Chondrocyte (in vitro differentiated cells): Measurements from ENCODE around the gene DPP10. TPM values are rescaled to one million over a fixed set of nuclear protein-coding genes. Genes with fewer than 3 reads are reported as not detected.

Source experiments
- DNase-seq: peaks from one replicate; pipeline ENCODE4 v3.0.0; 2021; ENCODE audit warnings: mixed read lengths, low spot score
- H3K27ac Mint-ChIP-seq: one replicate; pipeline ENCODE4 v1.8.0; 2021; ENCODE audit warnings: mild to moderate bottlenecking, moderate library complexity, mixed read lengths; ENCODE audit not compliant: unreplicated experiment
- H3K27me3 Mint-ChIP-seq: 2 replicates; pipeline ENCODE4 v1.8.0; 2021; ENCODE audit warnings: low read depth, mixed read lengths
- H3K36me3 Mint-ChIP-seq: 2 replicates; pipeline ENCODE4 v1.8.0; 2021; ENCODE audit warnings: low read depth, mixed read lengths
- H3K4me1 Mint-ChIP-seq: 2 replicates; pipeline ENCODE4 v1.8.0; 2021; ENCODE audit warnings: low read depth, mild to moderate bottlenecking, mixed read lengths
- H3K4me3 Mint-ChIP-seq: one replicate; pipeline ENCODE4 v1.8.0; 2021; ENCODE audit warnings: mild to moderate bottlenecking, moderate library complexity, mixed read lengths; ENCODE audit not compliant: unreplicated experiment
- H3K9me3 Mint-ChIP-seq: 2 replicates; pipeline ENCODE4 v1.8.0; 2021; ENCODE audit warnings: low read depth, mixed read lengths
- CTCF ChIP-seq: fragments of 200-600 bp; sonication (generic); IDR thresholded peaks from 2 replicates; pipeline ENCODE4 v1.5.0; 2021; ENCODE audit warnings: antibody characterized with exemption, mild to moderate bottlenecking, moderate library complexity
- total RNA-seq: library from RNA; stranded (reverse); gene quantifications from 3 replicates; pipeline ENCODE4 v1.2.1, GENCODE V29; 2021

DPP10 gene
- total RNA-seq, 1 donor from 2014 or later: not detected

GRCh38 chr2:114797942-114798341 lies 355.5 kb downstream of the DPP10 start:
- H3K27ac Mint-ChIP-seq: no peak overlapping the region
- H3K36me3 Mint-ChIP-seq: no peaks in the 10 kb centered on the region
- no peaks in the 10 kb centered on the region for H3K4me1 Mint-ChIP-seq
- no peak for DNase-seq
- H3K27me3 Mint-ChIP-seq: no peaks in the 10 kb centered on the region
- TF ChIP-seq CTCF: no peak
- H3K9me3 Mint-ChIP-seq: no peaks in the 10 kb centered on the region
- no peak overlapping the region for H3K4me3 Mint-ChIP-seq

- no peak overlapping the region for H3K27ac Mint-ChIP-seq
- H3K4me1 Mint-ChIP-seq: no peaks in the 10 kb centered on the region
- no peak for TF ChIP-seq CTCF
- no peaks in the 10 kb centered on the region for H3K36me3 Mint-ChIP-seq
- no peak overlapping the region for H3K4me3 Mint-ChIP-seq
- peaks cover 7% of the 10 kb centered on the region for H3K9me3 Mint-ChIP-seq
- DNase-seq: no peak
- no peaks in the 10 kb centered on the region for H3K27me3 Mint-ChIP-seq
Observed at GRCh38 chr2:114800371-114800770, 357.9 kb downstream of the DPP10 start.

DNA sequence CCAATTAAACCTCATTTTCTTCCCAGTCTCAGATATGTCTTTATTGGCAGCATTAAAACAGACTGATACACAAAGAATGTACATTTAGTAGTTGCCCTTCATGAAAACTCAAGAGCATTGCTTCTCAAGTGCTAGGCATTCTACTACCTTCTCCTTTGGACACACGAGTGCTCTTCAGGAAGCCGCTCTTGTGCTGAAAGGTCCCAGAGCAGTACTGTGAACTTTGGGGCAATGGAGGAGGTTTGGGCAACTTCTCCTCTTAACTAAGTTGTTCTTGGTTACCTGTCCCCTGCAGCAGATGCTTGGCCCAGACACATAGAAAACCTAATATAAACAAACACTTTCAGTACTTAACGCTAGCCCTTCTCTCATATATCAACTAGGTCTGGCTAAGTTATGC lies 362.8 kb downstream of the DPP10 start:
- no peak for DNase-seq
- Mint-ChIP-seq H3K4me3 (no peak overlapping the region), H3K27ac (no peak overlapping the region), H3K27me3 (no peaks in the 10 kb centered on the region), H3K9me3 (peaks cover 7% of the 10 kb centered on the region), H3K4me1 (no peaks in the 10 kb centered on the region), H3K36me3 (no peaks in the 10 kb centered on the region)
- TF ChIP-seq CTCF: no peak

DNA sequence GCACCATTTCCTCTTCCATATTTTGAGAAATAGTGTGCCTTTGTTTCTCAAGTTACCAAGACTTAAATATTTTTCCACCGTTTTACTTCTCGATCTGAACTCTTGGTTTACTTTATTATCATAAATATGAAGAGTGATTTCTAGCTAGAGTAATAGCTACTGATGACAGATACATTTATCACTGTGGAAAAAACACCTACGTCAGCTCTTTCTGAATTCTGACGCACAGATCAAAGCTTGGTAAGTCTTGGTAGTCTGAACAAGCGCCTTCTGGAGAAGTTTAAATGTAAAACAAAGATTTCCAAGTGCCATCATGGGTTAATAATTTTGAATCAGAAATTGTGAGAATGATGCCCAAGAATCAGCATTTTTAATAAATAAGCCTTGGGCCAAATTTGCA lies 367.7 kb downstream of the DPP10 start:
- H3K4me1 Mint-ChIP-seq: no peaks in the 10 kb centered on the region
- H3K36me3 Mint-ChIP-seq: no peaks in the 10 kb centered on the region

GRCh38 chr2:114812261-114812660 lies 369.8 kb downstream of the DPP10 start:
- H3K27ac Mint-ChIP-seq: no peak overlapping the region
- no peak for TF ChIP-seq CTCF
- H3K36me3 Mint-ChIP-seq: no peaks in the 10 kb centered on the region

More for the DNA sequence above, 367.7 kb downstream of the DPP10 start:
- Mint-ChIP-seq H3K4me3 (no peak overlapping the region), H3K27me3 (no peaks in the 10 kb centered on the region), H3K27ac (no peak overlapping the region), H3K9me3 (peaks cover 1% of the 10 kb centered on the region)
- no peak for DNase-seq
- no peak for TF ChIP-seq CTCF

More at GRCh38 chr2:114812261-114812660, 369.8 kb downstream of the DPP10 start:
- Mint-ChIP-seq H3K4me1 (no peaks in the 10 kb centered on the region), H3K4me3 (no peak overlapping the region), H3K9me3 (peaks cover 7% of the 10 kb centered on the region), H3K27me3 (no peaks in the 10 kb centered on the region)
- no peak for DNase-seq
